ENCODE data around the gene NAT9.

Gene NAT9

GRCh38 chr17:74803971-74804370 lies 27.8 kb upstream of the NAT9 start:
- no peak for TF ChIP-seq CTCF (conservative IDR thresholded peaks at IDR 0.05)
- no peak overlapping the region for H3K27ac ChIP-seq

GRCh38 chr17:74803388-74803930 lies 27.3 kb upstream of the NAT9 start:
- no peak overlapping the region for H3K27ac ChIP-seq
- TF ChIP-seq ZFX (IDR thresholded peaks at IDR 0.05) (no peak), CTCF (conservative IDR thresholded peaks at IDR 0.05) (no peak)

GRCh38 chr17:74801896-74802295 lies 25.8 kb upstream of the NAT9 start:
- no peak for TF ChIP-seq CTCF (conservative IDR thresholded peaks at IDR 0.05)
- TF ChIP-seq ZFX (IDR thresholded peaks at IDR 0.05), result no peak
- no peak overlapping the region for H3K27ac ChIP-seq

- no peak overlapping the region for H3K27ac ChIP-seq
- TF ChIP-seq CTCF (conservative IDR thresholded peaks at IDR 0.05) (no peak), ZFX (IDR thresholded peaks at IDR 0.05) (no peak)
Observed at GRCh38 chr17:74800531-74800930, 24.4 kb upstream of the NAT9 start.

GRCh38 chr17:74799097-74799496 lies 23.0 kb upstream of the NAT9 start:
- no peak for TF ChIP-seq ZFX (IDR thresholded peaks at IDR 0.05)
- no peak for TF ChIP-seq CTCF (conservative IDR thresholded peaks at IDR 0.05)
- no peak overlapping the region for H3K27ac ChIP-seq

- TF ChIP-seq ZFX (IDR thresholded peaks at IDR 0.05) (no peak), CTCF (conservative IDR thresholded peaks at IDR 0.05) (no peak)
- H3K27ac ChIP-seq, result no peak overlapping the region
Observed at GRCh38 chr17:74798239-74798707, 22.1 kb upstream of the NAT9 start.

- TF ChIP-seq CTCF (conservative IDR thresholded peaks at IDR 0.05) (no peak), ZFX (IDR thresholded peaks at IDR 0.05) (no peak)
- no peak overlapping the region for H3K27ac ChIP-seq
Observed at GRCh38 chr17:74797824-74798223, 21.7 kb upstream of the NAT9 start.
